K562 (cell line): ENCODE data around the gene CCN5. TPM values are rescaled to one million over a fixed set of nuclear protein-coding genes. Genes with fewer than 3 reads are reported as not detected.

ENCODE experiments used
- ATAC-seq: fragments of 200-7000 bp; cut with Tn5 transposase; 3 replicates; pipeline ENCODE4 v1.9.1; 2020; ENCODE audit warnings: moderate library complexity
- BruUV-seq: library from RNA; stranded (reverse); fragments of 400-500 nt; replicated peaks from 2 replicates; lab custom pipeline; 2021; lab: Mats Ljungman, UMichigan
- CTCF ChIA-PET: fragments of 300-600 bp; formaldehyde crosslinking; extraction: SDS; loops from one replicate; lab custom pipeline; 2021; ENCODE audit warnings: low intra/inter-chr PET ratio; lab: Yijun Ruan, JAX
- POLR2A ChIA-PET: fragments of 300-600, 350-650 bp; sonication (Branson Sonifier 250); formaldehyde crosslinking; extraction: SDS; loops from one replicate; lab custom pipeline; 2021; ENCODE audit warnings: antibody characterized with exemption, inconsistent platforms; lab: Yijun Ruan, JAX
- DNase-seq, 4 experiments: peaks; one replicate each; pipeline versions ENCODE4 v3.0.0 to v3.0.0-alpha.2; 2011 to 2018; ENCODE audit warnings: low spot score in 3 of 4, mixed read lengths in 3 of 4; ENCODE audit errors: extremely low read depth in 1 of 4
- FAIRE-seq: peaks from 2 replicates; lab custom pipeline; 2011; peaks lifted over from hg19 to GRCh38; lab: Jason Lieb, UNC
- H2AFZ ChIP-seq: 2 replicates; pipeline ENCODE4 v1.6.0; 2011; ENCODE audit warnings: low read depth, low read length, control low read depth, inconsistent platforms
- H3K27ac ChIP-seq: fragments of 200-600 bp; 3 replicates; pipeline ENCODE4 v1.8.0; 2011; ENCODE audit warnings: low read depth, mild to moderate bottlenecking, control low read depth, inconsistent platforms, low read length, moderate library complexity, mixed read lengths; ENCODE audit errors: extremely low read depth
- H3K27me3 ChIP-seq, 2 experiments: fragments of 300-600 bp in 1 of 2; 2 replicates in 1 of 2; 3 replicates in 1 of 2; pipeline versions ENCODE4 v1.6.0 to v1.8.0; 2011; ENCODE audit warnings: inconsistent platforms in 2 of 2, low read length in 2 of 2, mild to moderate bottlenecking in 1 of 2, mixed read lengths in 1 of 2, moderate library complexity in 1 of 2; ENCODE audit not compliant: control insufficient read depth in 2 of 2, insufficient read depth in 2 of 2
- H3K36me3 ChIP-seq: fragments of 300-600 bp; 3 replicates; pipeline ENCODE4 v1.8.0; 2011; ENCODE audit warnings: mild to moderate bottlenecking, low read length, inconsistent platforms; ENCODE audit not compliant: control insufficient read depth, insufficient read depth
- H3K4me1 ChIP-seq, 2 experiments: fragments of 200-600 bp in 1 of 2; replicated peaks in 1 of 2; 2 replicates in 1 of 2; 3 replicates in 1 of 2; pipeline versions ENCODE4 v1.5.1 to v1.8.0; 2011; ENCODE audit warnings: inconsistent platforms in 2 of 2, low read length in 2 of 2, mild to moderate bottlenecking in 1 of 2, mixed read lengths in 1 of 2, moderate library complexity in 1 of 2; ENCODE audit not compliant: control insufficient read depth in 2 of 2, insufficient read depth in 2 of 2
- H3K4me2 ChIP-seq: 2 replicates; pipeline ENCODE4 v1.6.1; 2011; ENCODE audit warnings: low read length, control low read depth, inconsistent platforms, mixed read lengths; ENCODE audit not compliant: insufficient read depth
- H3K4me3 ChIP-seq: fragments of 200-600 bp; sonication (generic), shearing (Covaris generic); 2 replicates; pipeline ENCODE4 v1.5.1; 2016; ENCODE audit warnings: control low read depth, inconsistent platforms
- H3K79me2 ChIP-seq: fragments of 200-600 bp; 3 replicates; pipeline ENCODE4 v1.8.0; 2011; ENCODE audit warnings: low read length, inconsistent platforms; ENCODE audit not compliant: control insufficient read depth, insufficient read depth
- H3K9ac ChIP-seq, 2 experiments: 2 replicates each; pipeline versions ENCODE4 v1.6.0 to v1.6.1; 2011; ENCODE audit warnings: low read depth in 2 of 2, low read length in 2 of 2, control low read depth in 1 of 2, inconsistent platforms in 1 of 2, mild to moderate bottlenecking in 1 of 2, mixed read lengths in 1 of 2; ENCODE audit not compliant: insufficient read depth in 1 of 2
- H3K9me1 ChIP-seq: one replicate; pipeline ENCODE4 v1.6.0; 2011; ENCODE audit warnings: inconsistent platforms, mild to moderate bottlenecking, low read length, moderate library complexity; ENCODE audit not compliant: control insufficient read depth, insufficient read depth
- H3K9me3 ChIP-seq: replicated peaks from 2 replicates; pipeline ENCODE4 v1.5.1; 2011; ENCODE audit warnings: low read depth, low read length, inconsistent platforms; ENCODE audit not compliant: control insufficient read depth, insufficient read depth
- H4K20me1 ChIP-seq: replicated peaks from 2 replicates; pipeline ENCODE4 v1.6.1; 2011; ENCODE audit warnings: low read length, inconsistent platforms, mixed read lengths; ENCODE audit not compliant: control insufficient read depth, insufficient read depth
- BCOR ChIP-seq: fragments of 450-650 bp; IDR thresholded peaks from 2 replicates; pipeline ENCODE4 v1.6.1; 2016
- ELF1 ChIP-seq: fragments of 200-800 bp; sonication (Bioruptor generic); IDR thresholded peaks from 2 replicates; pipeline ENCODE4 v1.6.1; 2016; ENCODE audit warnings: missing genetic modification characterization, missing compliant biosample characterization
- ETV1 ChIP-seq: fragments of 450-650 bp; conservative IDR thresholded peaks from 2 replicates; pipeline ENCODE4 v1.6.1; 2016; ENCODE audit warnings: missing genetic modification characterization, control low read depth, low read depth, missing compliant biosample characterization
- IFI16 ChIP-seq: fragments of 250-450 bp; sonication (Bioruptor Pico); IDR thresholded peaks from 2 replicates; pipeline ENCODE4 v2.1.2; 2022; ENCODE audit warnings: mild to moderate bottlenecking, inconsistent platforms
- KDM1A ChIP-seq, 2 experiments: fragments of 450-650 bp; IDR thresholded peaks; 2 replicates each; pipeline ENCODE4 v1.6.1; 2016; ENCODE audit warnings: mild to moderate bottlenecking in 2 of 2
- RAD51 ChIP-seq: fragments of 450-650 bp; IDR thresholded peaks from 2 replicates; pipeline ENCODE4 v1.7.1; 2016; ENCODE audit warnings: low read depth, mild to moderate bottlenecking, borderline replicate concordance
- RBM25 ChIP-seq: fragments of 200-400 bp; formaldehyde crosslinking; IDR thresholded peaks from 2 replicates; pipeline ENCODE4 v1.6.1; 2018; ENCODE audit warnings: low read length, low read depth, moderate library complexity; ENCODE audit not compliant: severe bottlenecking
- ZFP1 ChIP-seq: fragments of 450-650 bp; formaldehyde crosslinking; IDR thresholded peaks from 2 replicates; pipeline ENCODE4 v1.4.0; 2020; ENCODE audit warnings: mild to moderate bottlenecking, mixed read lengths
- WGBS: fragments of 100-300 bp; shearing (Covaris generic); methylation state at CpG from one replicate; pipeline ENCODE4 v1.1.6; 2016; ENCODE audit warnings: low coverage, mixed read lengths; ENCODE audit not compliant: insufficient coverage; ENCODE audit errors: missing lambda C conversion rate; 5-methylcytosine and 5-hydroxymethylcytosine counted together
- in situ Hi-C: fragments of 300-500 bp; cut with MboI; formaldehyde crosslinking; loops from 4 replicates; pipeline ENCODE4 v1.15.0; 2018; ENCODE audit warnings: inconsistent platforms, mixed read lengths
- intact Hi-C: fragments of 100-400 bp; cut with micrococcal nuclease; formaldehyde crosslinking; loops from 2 replicates; pipeline ENCODE4 v1.14.2; 2022
- polyA plus RNA-seq, 8 experiments: library from polyadenylated mRNA; depleted of rRNA in 4 of 8; stranded (reverse) in 5 of 8; unstranded in 3 of 8; fragments of >200 nt; fragmentation: Nextera tagmentation in 2 of 8; fragmentation: Illumina TruSeq in 1 of 8; extraction: Ambion mirVana in 2 of 8; extraction: Trizol in 1 of 8; gene quantifications; 2 replicates each; pipeline versions ENCODE4 v1.2.1 to v1.2.3, GENCODE V29; 2011 to 2014; ENCODE audit warnings: inconsistent platforms in 1 of 8, missing spikeins in 1 of 8
- total RNA-seq, 7 experiments: library from RNA; depleted of rRNA in 6 of 7; stranded (reverse); fragments of >200 nt in 6 of 7; fragmentation: Illumina TruSeq in 2 of 7; extraction: Trizol in 2 of 7; gene quantifications; 2 replicates each; pipeline versions ENCODE4 v1.2.1 to v1.2.3, GENCODE V29; 2011 to 2021; ENCODE audit warnings: low replicate concordance in 1 of 7

CCN5 gene
- total and polyA plus RNA-seq, 9 of the 15 experiments (the other 6 are each of a cell fraction or from before 2014, with no cell fraction given), result not detected

DNA sequence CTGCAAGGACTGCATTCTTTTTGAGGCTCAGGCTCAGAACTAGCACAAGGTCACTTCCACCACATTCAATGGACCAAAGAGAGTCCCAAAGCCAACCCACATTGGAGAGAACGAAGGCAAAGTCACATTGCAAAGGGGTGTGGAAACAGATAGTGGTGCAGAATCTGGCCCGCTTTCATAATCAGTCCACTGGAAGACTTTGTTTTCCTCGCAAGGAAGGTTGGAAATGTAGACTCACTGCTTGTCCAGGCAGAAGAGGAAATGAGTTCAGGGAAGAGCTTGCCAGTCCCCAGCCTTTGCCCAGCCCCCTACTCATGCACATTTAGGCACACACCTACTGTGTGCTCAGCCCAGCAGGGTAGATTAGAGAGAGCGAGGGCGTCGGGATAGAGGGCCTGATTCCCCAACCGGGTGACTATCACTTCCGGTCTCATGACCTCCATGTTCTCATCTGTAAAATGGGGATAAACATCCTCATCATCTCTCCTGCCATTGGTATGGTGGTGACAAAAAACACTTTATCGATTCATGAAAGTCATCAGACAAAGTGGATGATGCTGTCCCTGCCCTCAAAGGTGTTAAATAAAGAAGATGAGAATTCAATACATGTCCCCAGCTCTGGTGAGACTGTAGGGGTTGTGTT is 24.3 kb upstream of the CCN5 start:
- Histone ChIP-seq H3K9me3 (no peaks in the 10 kb centered on the region; the same call in 1 of the 2 replicates), H3K27me3 (peaks cover 10 to 15% of the 10 kb centered on the region in 2 experiments; a peak in 3 of 5 replicates), H2AFZ (no peak overlapping the region), H3K9ac (no peak overlapping the region), H3K27ac (no peak overlapping the region), H4K20me1 (no peaks in the 10 kb centered on the region), H3K36me3 (no peaks in the 10 kb centered on the region), H3K4me3 (no peak overlapping the region), H3K79me2 (no peaks in the 10 kb centered on the region), H3K4me1 (no peaks in the 10 kb centered on the region), H3K4me2 (no peak overlapping the region), H3K9me1 (no peaks in the 10 kb centered on the region)
- FAIRE-seq (no peak), DNase-seq (no peak), ATAC-seq (no peak)
- peak; percentile 85 for TF ChIP-seq ETV1 (tag)
- TF ChIP-seq ELF1 (tag), result peak; percentile 40; the same call in 1 of the 2 replicates
- TF ChIP-seq RAD51, result no peak
- TF ChIP-seq KDM1A (IDR thresholded peaks at IDR 0.05), result 0 out of 4 replicates have a peak, but pooled peaks of 1 of the 2 experiments have one; percentile 24
- peak; percentile 39; the same call in 1 of the 2 replicates for TF ChIP-seq BCOR
- TF ChIP-seq ZFP1 (CRISPR knock-in tag), result no peak
- peak; percentile 73 for TF ChIP-seq RBM25
- no peak for TF ChIP-seq IFI16 (CRISPR knock-in tag)
- 2% methylated on average over 9 of the region's 9 CpGs for WGBS
- in situ Hi-C loops, result no loop called here
- BruUV-seq, result no TSS peak
- CTCF ChIA-PET, result no interaction called here
- POLR2A ChIA-PET, result interaction anchor here (1.1 kb wide), 1 partner anchor 39 kb away, joined by 4 read pairs; no protein-coding TSS in a partner anchor
- intact Hi-C loops, result no loop called here
